ENCODE data around the gene NR2E1.

The NR2E1 gene

GRCh38 chr6:108203189-108204112, 37.6 kb downstream of the NR2E1 start:
- no peaks in the 10 kb centered on the region for H3K27me3 ChIP-seq (ENCODE audit: insufficient read depth, poor library complexity, severe bottlenecking)
- no peak for TF ChIP-seq CTCF (IDR thresholded peaks at IDR 0.05; ENCODE audit: poor library complexity, severe bottlenecking)
- DNase-seq (ENCODE audit: low spot score): no peak
- ATAC-seq (ENCODE audit: low read depth): no peak
- no peaks in the 10 kb centered on the region for H3K36me3 ChIP-seq (ENCODE audit: low read depth)
- H3K27ac ChIP-seq (ENCODE audit: poor library complexity, severe bottlenecking): no peak overlapping the region
- H3K9me3 ChIP-seq (ENCODE audit: severe bottlenecking): no peaks in the 10 kb centered on the region
- peaks cover 6% of the 10 kb centered on the region for H3K4me1 ChIP-seq (ENCODE audit: insufficient read depth, poor library complexity, severe bottlenecking)
- H3K4me3 ChIP-seq (ENCODE audit: severe bottlenecking): no peak overlapping the region

- H3K27ac ChIP-seq (ENCODE audit: poor library complexity, severe bottlenecking): no peak overlapping the region
- H3K9me3 ChIP-seq (ENCODE audit: severe bottlenecking): no peaks in the 10 kb centered on the region
- no peak for TF ChIP-seq CTCF (IDR thresholded peaks at IDR 0.05; ENCODE audit: poor library complexity, severe bottlenecking)
- no peaks in the 10 kb centered on the region for H3K27me3 ChIP-seq (ENCODE audit: insufficient read depth, poor library complexity, severe bottlenecking)
- peaks cover 12% of the 10 kb centered on the region for H3K36me3 ChIP-seq (ENCODE audit: low read depth)
- no peak for DNase-seq (ENCODE audit: low spot score)
- no peak for ATAC-seq (ENCODE audit: low read depth)
- no peaks in the 10 kb centered on the region for H3K4me1 ChIP-seq (ENCODE audit: insufficient read depth, poor library complexity, severe bottlenecking)
- H3K4me3 ChIP-seq (ENCODE audit: severe bottlenecking): no peak overlapping the region
Measured at GRCh38 chr6:108207013-108207412, 41.2 kb downstream of the NR2E1 start.

GRCh38 chr6:108209738-108210137, 43.9 kb downstream of the NR2E1 start:
- H3K9me3 ChIP-seq (ENCODE audit: severe bottlenecking): no peaks in the 10 kb centered on the region
- no peak for ATAC-seq (ENCODE audit: low read depth)
- H3K4me3 ChIP-seq (ENCODE audit: severe bottlenecking): no peak overlapping the region
- TF ChIP-seq CTCF (IDR thresholded peaks at IDR 0.05; ENCODE audit: poor library complexity, severe bottlenecking): no peak
- H3K4me1 ChIP-seq (ENCODE audit: insufficient read depth, poor library complexity, severe bottlenecking): no peaks in the 10 kb centered on the region
- peaks cover 18% of the 10 kb centered on the region for H3K36me3 ChIP-seq (ENCODE audit: low read depth)
- no peaks in the 10 kb centered on the region for H3K27me3 ChIP-seq (ENCODE audit: insufficient read depth, poor library complexity, severe bottlenecking)
- no peak for DNase-seq (ENCODE audit: low spot score)
- H3K27ac ChIP-seq (ENCODE audit: poor library complexity, severe bottlenecking): no peak overlapping the region

- H3K4me3 ChIP-seq (ENCODE audit: severe bottlenecking): no peak overlapping the region
- DNase-seq (ENCODE audit: low spot score) (no peak), ATAC-seq (ENCODE audit: low read depth) (no peak)
- no peak overlapping the region for H3K27ac ChIP-seq (ENCODE audit: poor library complexity, severe bottlenecking)
- H3K27me3 ChIP-seq (ENCODE audit: insufficient read depth, poor library complexity, severe bottlenecking): no peaks in the 10 kb centered on the region
- no peak for TF ChIP-seq CTCF (IDR thresholded peaks at IDR 0.05; ENCODE audit: poor library complexity, severe bottlenecking)
- no peaks in the 10 kb centered on the region for H3K4me1 ChIP-seq (ENCODE audit: insufficient read depth, poor library complexity, severe bottlenecking)
- H3K36me3 ChIP-seq (ENCODE audit: low read depth): peaks cover 18% of the 10 kb centered on the region
- H3K9me3 ChIP-seq (ENCODE audit: severe bottlenecking): no peaks in the 10 kb centered on the region
Measured at GRCh38 chr6:108210556-108210955, 44.7 kb downstream of the NR2E1 start.

- Histone ChIP-seq H3K4me3 (ENCODE audit: severe bottlenecking) (no peak overlapping the region), H3K36me3 (ENCODE audit: low read depth) (peaks cover 23% of the 10 kb centered on the region), H3K4me1 (ENCODE audit: insufficient read depth, poor library complexity, severe bottlenecking) (no peaks in the 10 kb centered on the region), H3K27ac (ENCODE audit: poor library complexity, severe bottlenecking) (no peak overlapping the region), H3K9me3 (ENCODE audit: severe bottlenecking) (no peaks in the 10 kb centered on the region), H3K27me3 (ENCODE audit: insufficient read depth, poor library complexity, severe bottlenecking) (no peaks in the 10 kb centered on the region)
- ATAC-seq (ENCODE audit: low read depth) (no peak), DNase-seq (ENCODE audit: low spot score) (no peak)
- no peak for TF ChIP-seq CTCF (IDR thresholded peaks at IDR 0.05; ENCODE audit: poor library complexity, severe bottlenecking)
Measured at GRCh38 chr6:108211671-108212070, 45.8 kb downstream of the NR2E1 start.
